ENCODE results near the gene CFAP97.
"Not testable (repeated sequence)": the region's sequence is repeated elsewhere in the genome, so short reads cannot be mapped to it uniquely, and the experiment has no call there.

The CFAP97 gene

GRCh38 chr4:185201977-185202962 is 1.5 kb downstream of the CFAP97 start:
- DNase-seq (ENCODE audit: low spot score), result no peak

- DNase-seq (ENCODE audit: low spot score), result not testable (repeated sequence)
Observed at GRCh38 chr4:185198189-185198588, 5.6 kb downstream of the CFAP97 start.

- DNase-seq (ENCODE audit: low spot score), result no peak
Observed at GRCh38 chr4:185196437-185196836, 7.4 kb downstream of the CFAP97 start.

- no peak for DNase-seq (ENCODE audit: low spot score)
Observed at GRCh38 chr4:185194924-185195888, 8.6 kb downstream of the CFAP97 start.

- DNase-seq (ENCODE audit: low spot score), result no peak
Observed at GRCh38 chr4:185192059-185192458, 11.7 kb downstream of the CFAP97 start.

GRCh38 chr4:185190306-185190856 is 13.4 kb downstream of the CFAP97 start:
- no peak for DNase-seq (ENCODE audit: low spot score)

GRCh38 chr4:185189606-185190305 is 14.0 kb downstream of the CFAP97 start:
- no peak for DNase-seq (ENCODE audit: low spot score)

GRCh38 chr4:185186769-185187168 is 17.0 kb downstream of the CFAP97 start:
- DNase-seq (ENCODE audit: low spot score), result no peak

GRCh38 chr4:185183622-185184281 is 20.0 kb downstream of the CFAP97 start:
- peak; percentile 79 for DNase-seq (ENCODE audit: low spot score)

- no peak for DNase-seq (ENCODE audit: low spot score)
Observed at GRCh38 chr4:185182239-185182638, 21.6 kb downstream of the CFAP97 start.

- no peak for DNase-seq (ENCODE audit: low spot score)
Observed at GRCh38 chr4:185179488-185179887, 24.3 kb downstream of the CFAP97 start.

- no peak for DNase-seq (ENCODE audit: low spot score)
Observed at GRCh38 chr4:185171373-185172071, 32.3 kb downstream of the CFAP97 start.

GRCh38 chr4:185167234-185167633 is 36.6 kb downstream of the CFAP97 start:
- DNase-seq (ENCODE audit: low spot score), result no peak

- DNase-seq (ENCODE audit: low spot score), result peak; percentile 78
Observed at GRCh38 chr4:185165605-185166063, 38.2 kb downstream of the CFAP97 start.

GRCh38 chr4:185151296-185151695 is 52.5 kb downstream of the CFAP97 start:
- no peak for DNase-seq (ENCODE audit: low spot score)

- no peak for DNase-seq (ENCODE audit: low spot score)
Observed at GRCh38 chr4:185149392-185149791, 54.4 kb downstream of the CFAP97 start.

GRCh38 chr4:185145572-185145971 is 58.2 kb downstream of the CFAP97 start:
- DNase-seq (ENCODE audit: low spot score), result no peak

GRCh38 chr4:185144601-185145240 is 59.1 kb downstream of the CFAP97 start:
- DNase-seq (ENCODE audit: low spot score), result no peak

- no peak for DNase-seq (ENCODE audit: low spot score)
Observed at GRCh38 chr4:185143601-185143969, 60.2 kb downstream of the CFAP97 start.
